ENCODE data around the gene POU2AF2. TPM values are rescaled to one million over a fixed set of nuclear protein-coding genes. Genes with fewer than 3 reads are reported as not detected.

Gene POU2AF2
- total RNA-seq, 3 donors from 2014 or later (not counting 1 experiment from before 2014, with no cell fraction given): not detected

GRCh38 chr11:111299101-111300026 lies 53.8 kb downstream of the POU2AF2 start:
- H3K27me3 Mint-ChIP-seq (ENCODE audit: low read depth in 2 of 2): peaks cover 29 to 42% of the 10 kb centered on the region in 2 donors
- H3K36me3 Mint-ChIP-seq: no peaks in the 10 kb centered on the region
- no peak overlapping the region for H3K4me3 Mint-ChIP-seq
- no peak for TF ChIP-seq CTCF (IDR thresholded peaks at IDR 0.05)
- intact Hi-C loops (cut with micrococcal nuclease): no loop called here
- 3% methylated on average over 77 of the region's 77 CpGs for WGBS (ENCODE audit: insufficient coverage)
- no peak for ATAC-seq
- Histone ChIP-seq H3K9me3 (ENCODE audit: control insufficient read depth, insufficient read depth, low read length) (no peaks in the 10 kb centered on the region), H3K4me1 (ENCODE audit: control insufficient read depth, insufficient read depth, low read length) (no peaks in the 10 kb centered on the region), H3K36me3 (ENCODE audit: control insufficient read depth, insufficient read depth, low read length) (no peaks in the 10 kb centered on the region), H3K27me3 (ENCODE audit: control insufficient read depth, insufficient read depth, low read length) (peaks cover 6% of the 10 kb centered on the region), H3K4me3 (ENCODE audit: low read length) (peak overlapping the region; percentile 32), H3K27ac (ENCODE audit: low read length) (no peak overlapping the region)
- no peak for DNase-seq
- no peak overlapping the region for H3K27ac Mint-ChIP-seq
- H3K4me1 Mint-ChIP-seq: no peaks in the 10 kb centered on the region
- no peaks in the 10 kb centered on the region for H3K9me3 Mint-ChIP-seq

- no peaks in the 10 kb centered on the region for H3K36me3 Mint-ChIP-seq
- no peak overlapping the region for H3K27ac ChIP-seq (ENCODE audit: low read length)
- H3K4me3 ChIP-seq (ENCODE audit: low read length): no peak overlapping the region
- no peak for TF ChIP-seq CTCF (IDR thresholded peaks at IDR 0.05)
- H3K27ac Mint-ChIP-seq: no peak overlapping the region
- no peaks in the 10 kb centered on the region for H3K9me3 ChIP-seq (ENCODE audit: control insufficient read depth, insufficient read depth, low read length)
- no peak overlapping the region for H3K4me3 Mint-ChIP-seq
- no peaks in the 10 kb centered on the region for H3K36me3 ChIP-seq (ENCODE audit: control insufficient read depth, insufficient read depth, low read length)
- ATAC-seq (no peak), DNase-seq (no peak)
- H3K27me3 Mint-ChIP-seq (ENCODE audit: low read depth in 2 of 2): peaks cover 34 to 52% of the 10 kb centered on the region in 2 donors
- no peaks in the 10 kb centered on the region for H3K4me1 ChIP-seq (ENCODE audit: control insufficient read depth, insufficient read depth, low read length)
- no peaks in the 10 kb centered on the region for H3K9me3 Mint-ChIP-seq
- WGBS (ENCODE audit: insufficient coverage): 91% methylated on average over 6 of the region's 9 CpGs
- intact Hi-C loops (cut with micrococcal nuclease): no loop called here
- H3K27me3 ChIP-seq (ENCODE audit: control insufficient read depth, insufficient read depth, low read length): peaks cover 6% of the 10 kb centered on the region
- no peaks in the 10 kb centered on the region for H3K4me1 Mint-ChIP-seq
Observed at GRCh38 chr11:111300569-111300968, 55.0 kb downstream of the POU2AF2 start.

- WGBS (ENCODE audit: insufficient coverage): 89% methylated on average over 4 of the region's 5 CpGs
- H3K36me3 Mint-ChIP-seq: no peaks in the 10 kb centered on the region
- intact Hi-C loops (cut with micrococcal nuclease): no loop called here
- Histone ChIP-seq H3K9me3 (ENCODE audit: control insufficient read depth, insufficient read depth, low read length) (no peaks in the 10 kb centered on the region), H3K4me1 (ENCODE audit: control insufficient read depth, insufficient read depth, low read length) (no peaks in the 10 kb centered on the region), H3K4me3 (ENCODE audit: low read length) (no peak overlapping the region), H3K27ac (ENCODE audit: low read length) (no peak overlapping the region), H3K36me3 (ENCODE audit: control insufficient read depth, insufficient read depth, low read length) (no peaks in the 10 kb centered on the region), H3K27me3 (ENCODE audit: control insufficient read depth, insufficient read depth, low read length) (peaks cover 6% of the 10 kb centered on the region)
- H3K27me3 Mint-ChIP-seq (ENCODE audit: low read depth in 2 of 2): peaks cover 36 to 57% of the 10 kb centered on the region in 2 donors
- DNase-seq (no peak), ATAC-seq (no peak)
- no peaks in the 10 kb centered on the region for H3K9me3 Mint-ChIP-seq
- no peaks in the 10 kb centered on the region for H3K4me1 Mint-ChIP-seq
- H3K27ac Mint-ChIP-seq: no peak overlapping the region
- no peak overlapping the region for H3K4me3 Mint-ChIP-seq
- TF ChIP-seq CTCF (IDR thresholded peaks at IDR 0.05): no peak
Observed at GRCh38 chr11:111301004-111301841, 55.7 kb downstream of the POU2AF2 start.
